Mesendoderm (in vitro differentiated cells): ENCODE measurements around the gene RNU1-3.
"Not testable (repeated sequence)": the region's sequence is repeated elsewhere in the genome, so short reads cannot be mapped to it uniquely, and the experiment has no call there.

Source experiments
- DNase-seq: peaks from one replicate; pipeline ENCODE4 v3.0.0; 2013
- H2AK5ac ChIP-seq: 2 replicates; pipeline ENCODE4 v1.6.1; 2013; ENCODE audit warnings: low read length, inconsistent platforms
- H2BK120ac ChIP-seq: 2 replicates; pipeline ENCODE4 v1.6.1; 2013; ENCODE audit warnings: low read depth, mild to moderate bottlenecking, low read length, moderate library complexity, mixed read lengths
- H2BK15ac ChIP-seq: replicated peaks from 2 replicates; pipeline ENCODE4 v1.6.1; 2013; ENCODE audit warnings: low read depth, mild to moderate bottlenecking, moderate library complexity
- H2BK5ac ChIP-seq: 2 replicates; pipeline ENCODE4 v1.6.1; 2013; ENCODE audit warnings: low read length, inconsistent platforms
- H3K18ac ChIP-seq: 2 replicates; pipeline ENCODE4 v1.6.1; 2013; ENCODE audit warnings: mild to moderate bottlenecking, low read length, mixed read lengths
- H3K23ac ChIP-seq: one replicate; pipeline ENCODE4 v1.6.1; 2013; ENCODE audit warnings: low read length
- H3K27ac ChIP-seq: 2 replicates; pipeline ENCODE4 v1.5.1; 2013; ENCODE audit warnings: low read depth, mild to moderate bottlenecking, inconsistent platforms, low read length, moderate library complexity
- H3K27me3 ChIP-seq: 2 replicates; pipeline ENCODE4 v1.6.1; 2013; ENCODE audit warnings: low read length, control low read depth, mild to moderate bottlenecking, inconsistent platforms; ENCODE audit not compliant: insufficient read depth, poor library complexity
- H3K36me3 ChIP-seq: 2 replicates; pipeline ENCODE4 v1.6.1; 2013; ENCODE audit warnings: low read length, inconsistent platforms; ENCODE audit not compliant: control insufficient read depth, insufficient read depth
- H3K4ac ChIP-seq: one replicate; pipeline ENCODE4 v1.6.1; 2013; ENCODE audit warnings: low read depth, mild to moderate bottlenecking, low read length, moderate library complexity
- H3K4me1 ChIP-seq: 2 replicates; pipeline ENCODE4 v1.6.1; 2013; ENCODE audit warnings: low read depth, low read length, inconsistent platforms; ENCODE audit not compliant: control insufficient read depth
- H3K4me2 ChIP-seq: 2 replicates; pipeline ENCODE4 v1.6.1; 2013; ENCODE audit warnings: low read length
- H3K4me3 ChIP-seq: 2 replicates; pipeline ENCODE4 v1.5.1; 2013; ENCODE audit warnings: mild to moderate bottlenecking, low read length
- H3K56ac ChIP-seq: one replicate; pipeline ENCODE4 v1.6.1; 2013; ENCODE audit warnings: low read length
- H3K79me1 ChIP-seq: 2 replicates; pipeline ENCODE4 v1.6.1; 2013; ENCODE audit warnings: low read length, inconsistent platforms
- H3K79me2 ChIP-seq: 2 replicates; pipeline ENCODE4 v1.6.1; 2013; ENCODE audit warnings: mild to moderate bottlenecking, low read length; ENCODE audit not compliant: control insufficient read depth, insufficient read depth
- H3K9ac ChIP-seq: 2 replicates; pipeline ENCODE4 v1.6.1; 2013; ENCODE audit warnings: low read length, inconsistent platforms
- H4K5ac ChIP-seq: one replicate; pipeline ENCODE4 v1.6.1; 2013; ENCODE audit warnings: low read length
- H4K8ac ChIP-seq: one replicate; pipeline ENCODE4 v1.6.1; 2013; ENCODE audit warnings: low read depth, mild to moderate bottlenecking, control low read depth, low read length, moderate library complexity
- WGBS: extraction: QIAGEN DNeasy Blood & Tissue Kit; methylation state at CpG from one replicate; pipeline ENCODE4 v1.1.7; 2013; ENCODE audit warnings: low lambda C conversion rate, missing lambda C conversion rate; ENCODE audit not compliant: insufficient coverage; ENCODE audit errors: extremely low coverage; 5-methylcytosine and 5-hydroxymethylcytosine counted together

RNU1-3 gene

GRCh38 chr1:16700138-16700895, 33.6 kb upstream of the RNU1-3 start:
- H2BK5ac ChIP-seq, H3K36me3 ChIP-seq, H4K8ac ChIP-seq, H3K9ac ChIP-seq, H2BK120ac ChIP-seq, H3K79me1 ChIP-seq, H3K56ac ChIP-seq, H3K27ac ChIP-seq, H2BK15ac ChIP-seq, H3K4me2 ChIP-seq, H2AK5ac ChIP-seq, H3K18ac ChIP-seq, H3K4me1 ChIP-seq, H3K23ac ChIP-seq, H3K4ac ChIP-seq, DNase-seq, H4K5ac ChIP-seq, H3K4me3 ChIP-seq, H3K27me3 ChIP-seq, H3K79me2 ChIP-seq: not testable (repeated sequence)
- WGBS: no CpG with 5 or more reads among the region's 57 CpGs

DNA sequence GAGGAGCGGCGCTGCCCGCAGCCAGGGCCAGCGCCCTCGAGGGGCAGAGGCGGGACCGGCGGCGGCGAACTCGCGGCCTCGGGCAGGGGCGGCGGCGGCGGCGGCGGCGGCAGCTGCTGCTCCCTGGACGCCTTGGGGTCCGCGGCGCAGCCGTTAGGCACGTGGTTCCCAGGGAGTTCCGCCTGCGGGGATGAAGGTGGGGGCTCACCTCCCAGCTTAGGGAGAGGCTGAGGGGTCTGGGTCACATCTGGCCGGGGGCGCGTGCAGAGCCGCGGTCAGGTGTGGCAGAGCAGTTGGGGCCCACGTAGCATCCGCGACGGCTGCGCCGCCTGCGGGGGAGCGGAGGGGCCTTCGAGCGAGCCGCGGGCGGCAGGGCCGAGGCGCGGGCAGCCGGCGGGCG, 32.7 kb upstream of the RNU1-3 start:
- not testable (repeated sequence) for DNase-seq, H3K4me2 ChIP-seq
- WGBS: no CpG with 5 or more reads among the region's 52 CpGs

DNA sequence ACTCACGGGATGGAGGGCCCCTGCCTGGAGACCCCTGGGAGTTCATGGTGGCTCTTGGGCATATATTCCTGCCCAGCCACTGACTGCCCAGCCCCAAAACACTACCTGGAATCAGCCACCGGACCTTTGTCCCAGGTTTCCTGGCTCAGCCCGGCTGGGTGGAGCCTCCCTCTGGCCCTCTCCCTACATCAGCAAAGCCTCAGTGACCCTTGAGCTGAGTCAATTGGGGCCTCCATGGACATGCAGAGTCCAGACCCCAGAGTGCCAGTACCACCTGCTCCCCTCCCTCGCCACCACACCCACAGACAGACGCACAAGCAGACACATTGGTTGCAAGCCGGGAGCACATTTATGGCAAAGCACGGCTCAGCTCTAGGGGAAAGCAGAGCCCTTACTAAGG, 30.4 kb upstream of the RNU1-3 start:
- not testable (repeated sequence) for H3K23ac ChIP-seq, H2AK5ac ChIP-seq, H3K4ac ChIP-seq, DNase-seq, H3K18ac ChIP-seq, H2BK15ac ChIP-seq, H3K4me2 ChIP-seq, H3K27me3 ChIP-seq, H3K4me3 ChIP-seq, H3K79me1 ChIP-seq, H3K36me3 ChIP-seq, H2BK120ac ChIP-seq, H4K5ac ChIP-seq, H3K56ac ChIP-seq, H3K79me2 ChIP-seq, H3K27ac ChIP-seq, H3K9ac ChIP-seq, H4K8ac ChIP-seq, H3K4me1 ChIP-seq, H2BK5ac ChIP-seq
- no CpG with 5 or more reads among the region's 7 CpGs for WGBS

More for the DNA sequence above, 32.7 kb upstream of the RNU1-3 start:
- not testable (repeated sequence) for H3K4me3 ChIP-seq, H2BK15ac ChIP-seq, H3K56ac ChIP-seq, H4K5ac ChIP-seq, H3K23ac ChIP-seq, H2BK5ac ChIP-seq, H3K27me3 ChIP-seq, H3K9ac ChIP-seq, H3K4me1 ChIP-seq, H3K36me3 ChIP-seq, H2AK5ac ChIP-seq, H3K27ac ChIP-seq, H2BK120ac ChIP-seq, H4K8ac ChIP-seq, H3K79me1 ChIP-seq, H3K4ac ChIP-seq, H3K79me2 ChIP-seq
- H3K18ac ChIP-seq: peak overlapping the region; percentile 75

GRCh38 chr1:16696507-16697150, 29.9 kb upstream of the RNU1-3 start:
- H2AK5ac ChIP-seq, H3K4ac ChIP-seq, DNase-seq, H3K36me3 ChIP-seq, H3K56ac ChIP-seq, H2BK15ac ChIP-seq, H3K18ac ChIP-seq, H3K4me2 ChIP-seq, H3K79me2 ChIP-seq, H3K4me3 ChIP-seq, H2BK5ac ChIP-seq, H3K9ac ChIP-seq, H3K27me3 ChIP-seq, H3K23ac ChIP-seq, H3K27ac ChIP-seq, H4K8ac ChIP-seq, H2BK120ac ChIP-seq, H3K79me1 ChIP-seq, H3K4me1 ChIP-seq, H4K5ac ChIP-seq: not testable (repeated sequence)
- no CpG with 5 or more reads among the region's 33 CpGs for WGBS

DNA sequence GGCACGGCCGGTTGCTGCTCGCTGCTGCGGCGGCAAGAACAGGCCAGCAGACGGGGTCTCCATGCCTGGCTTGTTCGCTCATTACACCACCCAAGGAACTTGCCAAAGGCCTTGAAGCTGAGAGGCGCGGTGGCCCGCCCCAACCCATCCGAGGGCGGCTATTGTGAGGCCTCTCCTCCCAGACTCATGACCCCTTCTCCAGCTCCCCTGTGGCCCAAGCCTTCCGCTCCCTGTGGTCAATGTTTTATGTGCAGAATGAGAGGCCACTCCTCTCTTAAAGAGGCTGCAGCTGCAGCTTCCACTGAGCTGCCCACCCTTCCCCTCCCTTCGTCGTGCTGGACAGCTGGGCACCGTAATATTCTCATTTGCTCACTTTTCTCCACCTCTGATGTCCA, 27.6 kb upstream of the RNU1-3 start:
- H2BK5ac ChIP-seq, H4K8ac ChIP-seq, H2BK120ac ChIP-seq: not testable (repeated sequence)

More for the DNA sequence above, 27.6 kb upstream of the RNU1-3 start:
- not testable (repeated sequence) for H4K5ac ChIP-seq, H3K18ac ChIP-seq, H3K27me3 ChIP-seq, H3K27ac ChIP-seq, H3K56ac ChIP-seq, H3K36me3 ChIP-seq, H3K4me2 ChIP-seq, DNase-seq, H3K4ac ChIP-seq, H3K9ac ChIP-seq, H3K23ac ChIP-seq, H2AK5ac ChIP-seq, H3K4me3 ChIP-seq, H3K79me2 ChIP-seq, H3K79me1 ChIP-seq, H3K4me1 ChIP-seq, H2BK15ac ChIP-seq
- WGBS: no CpG with 5 or more reads among the region's 16 CpGs
